HG03520 (cell line): ENCODE data around the gene CKS1B.
"Not testable (repeated sequence)": the region's sequence is repeated elsewhere in the genome, so short reads cannot be mapped to it uniquely, and the experiment has no call there.

Source experiments
- ATAC-seq: cut with Tn5 transposase; IDR thresholded peaks from one replicate; pipeline ENCODE4 v1.9.1; 2021; ENCODE audit warnings: mild to moderate bottlenecking, moderate library complexity; ENCODE audit not compliant: unreplicated experiment

Gene CKS1B

GRCh38 chr1:154983776-154984466 is 9.4 kb downstream of the CKS1B start:
- ATAC-seq = no peak

- not testable (repeated sequence) for ATAC-seq
Measured at GRCh38 chr1:154986736-154987135, 12.3 kb downstream of the CKS1B start.

GRCh38 chr1:154987326-154987725 is 12.8 kb downstream of the CKS1B start:
- no peak for ATAC-seq

- ATAC-seq = no peak
Measured at GRCh38 chr1:154988058-154988954, 13.8 kb downstream of the CKS1B start.

GRCh38 chr1:154989195-154989860 is 14.8 kb downstream of the CKS1B start:
- no peak for ATAC-seq

GRCh38 chr1:154990276-154990675 is 15.8 kb downstream of the CKS1B start:
- no peak for ATAC-seq

GRCh38 chr1:154992721-154993571 is 18.5 kb downstream of the CKS1B start:
- ATAC-seq = no peak

GRCh38 chr1:154993572-154994268 is 19.2 kb downstream of the CKS1B start, which contains the start of gene LENEP:
LENEP (plus strand) TSS chr1:154993586; CDS start chr1:154993608, 22 bp downstream.
- no peak for ATAC-seq

- ATAC-seq = no peak
Measured at GRCh38 chr1:154994269-154994587, 19.7 kb downstream of the CKS1B start.

- ATAC-seq = no peak
Measured at GRCh38 chr1:154994591-154994990, 20.1 kb downstream of the CKS1B start.

- ATAC-seq = not testable (repeated sequence)
Measured at GRCh38 chr1:154995301-154995983, 21.0 kb downstream of the CKS1B start.

- no peak for ATAC-seq
Measured at GRCh38 chr1:154996966-154997701, 22.7 kb downstream of the CKS1B start.

- ATAC-seq = no peak
Measured at GRCh38 chr1:154998201-154998780, 23.8 kb downstream of the CKS1B start.

- no peak for ATAC-seq
Measured at GRCh38 chr1:154998818-154999570, 24.5 kb downstream of the CKS1B start.

GRCh38 chr1:154999571-155000410 is 25.3 kb downstream of the CKS1B start:
- no peak for ATAC-seq

- ATAC-seq = no peak
Measured at GRCh38 chr1:155000411-155000725, 25.9 kb downstream of the CKS1B start.
